GM18502 (cell line): Measurements from ENCODE around the gene FOLR2.

Source experiments
- ATAC-seq: cut with Tn5 transposase; IDR thresholded peaks from one replicate; pipeline ENCODE4 v1.9.1; 2021; ENCODE audit warnings: mild to moderate bottlenecking; ENCODE audit not compliant: unreplicated experiment, poor library complexity

The FOLR2 gene

GRCh38 chr11:72229336-72229924 lies 12.8 kb downstream of the FOLR2 start:
- ATAC-seq = no peak

- ATAC-seq = no peak
These were observed 13.6 kb downstream of the FOLR2 start for GRCh38 chr11:72229925-72230763.

- no peak for ATAC-seq
These were observed 14.3 kb downstream of the FOLR2 start for GRCh38 chr11:72230764-72231365.

GRCh38 chr11:72231396-72232259 lies 15.0 kb downstream of the FOLR2 start:
- ATAC-seq = no peak

GRCh38 chr11:72232260-72233055 lies 15.9 kb downstream of the FOLR2 start:
- no peak for ATAC-seq

GRCh38 chr11:72233056-72233772 lies 16.6 kb downstream of the FOLR2 start:
- no peak for ATAC-seq

- ATAC-seq = no peak
These were observed 17.3 kb downstream of the FOLR2 start for GRCh38 chr11:72233773-72234513.

- no peak for ATAC-seq
These were observed 17.9 kb downstream of the FOLR2 start for GRCh38 chr11:72234514-72234830.

- no peak for ATAC-seq
These were observed 18.3 kb downstream of the FOLR2 start for GRCh38 chr11:72234920-72235319.

- ATAC-seq = no peak
These were observed 18.9 kb downstream of the FOLR2 start for GRCh38 chr11:72235351-72236057.

- no peak for ATAC-seq
These were observed 19.6 kb downstream of the FOLR2 start for GRCh38 chr11:72236083-72236697.

GRCh38 chr11:72236774-72237111 lies 20.1 kb downstream of the FOLR2 start:
- ATAC-seq = no peak

GRCh38 chr11:72237112-72237931 lies 20.7 kb downstream of the FOLR2 start:
- no peak for ATAC-seq

- no peak for ATAC-seq
These were observed 21.5 kb downstream of the FOLR2 start for GRCh38 chr11:72238040-72238450.

GRCh38 chr11:72238492-72239312 lies 22.1 kb downstream of the FOLR2 start:
- ATAC-seq = no peak

- ATAC-seq = no peak
These were observed 22.8 kb downstream of the FOLR2 start for GRCh38 chr11:72239313-72239848.
